K562 treated with DMSO at 1 percent for 4 hours (cell line): ENCODE results near the gene GKAP1. TPM values are rescaled to one million over a fixed set of nuclear protein-coding genes. Genes with fewer than 3 reads are reported as not detected.

ENCODE experiments used
- total RNA-seq: library from RNA; unstranded; fragments of 300-600 nt; gene quantifications from 2 replicates; pipeline ENCODE4 v1.2.3, GENCODE V29; 2022; ENCODE audit not compliant: insufficient read depth

Gene GKAP1
- 5.8 and 7.4 TPM in 2 replicates for total RNA-seq

GRCh38 chr9:83817356-83818278 is at the start of gene GKAP1:
GKAP1 (minus strand) TSS chr9:83817769; CDS start chr9:83806517, 11,252 bp downstream.

DNA sequence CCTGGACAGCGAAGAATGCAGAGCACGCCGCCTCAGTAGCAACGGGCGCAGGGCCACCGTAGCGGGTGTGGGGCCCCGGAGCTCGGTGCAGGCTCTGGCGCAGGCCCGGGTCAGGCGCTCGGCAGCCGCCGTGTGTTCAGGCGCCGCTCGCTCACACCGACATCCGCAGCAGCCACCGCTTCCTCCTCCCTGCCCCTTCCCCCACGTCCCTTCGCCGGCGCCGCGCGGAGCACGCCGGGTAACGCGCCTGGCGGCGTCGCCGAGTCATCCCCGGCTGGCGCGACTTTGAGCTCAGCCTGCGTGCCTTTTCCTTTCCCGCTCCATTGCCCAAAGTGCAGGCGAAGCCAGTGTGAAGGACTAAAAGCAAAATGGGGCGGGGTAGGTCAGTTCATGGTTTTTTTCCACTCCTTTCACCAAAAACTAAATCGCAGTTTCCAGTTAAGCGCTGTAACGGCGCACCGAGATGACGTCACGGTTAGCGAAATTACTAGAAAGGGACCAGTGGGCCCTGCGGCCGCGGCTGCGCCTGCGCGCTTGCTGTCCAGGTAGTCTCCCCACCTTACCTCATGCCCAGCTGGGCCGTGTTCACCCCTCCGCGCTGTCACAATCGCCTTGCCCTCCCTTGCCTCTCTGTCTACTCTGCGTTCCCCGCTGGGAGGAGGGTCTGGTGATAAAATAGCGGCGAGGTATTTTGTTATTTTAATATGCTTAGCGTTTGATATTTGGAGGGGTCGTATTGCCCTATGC is 109.6 kb downstream of the GKAP1 start, which contains the start of gene UBQLN1:
TSS of gene UBQLN1 (minus strand) at position 191 of the 747 bp plus-strand sequence. CDS start 279 bp downstream, outside the sequence.

Other genes with a start within 250 kb of the GKAP1 start
- gene IDNK, start 194.6 kb downstream of the GKAP1 start, total RNA-seq: not detected in 2 replicates
- gene UBQLN1, start 109.8 kb downstream of the GKAP1 start, total RNA-seq: 34.1 and 36.0 TPM in 2 replicates
- gene KIF27, start 103.7 kb upstream of the GKAP1 start, total RNA-seq: 0.34 and 0.69 TPM in 2 replicates
- 353 and 374 TPM in 2 replicates for gene HNRNPK, start 162.4 kb upstream of the GKAP1 start, total RNA-seq
- gene RMI1, start 163.0 kb upstream of the GKAP1 start, total RNA-seq: 6.4 and 9.4 TPM in 2 replicates